K562 (cell line): ENCODE results near the gene ADGRB3.

ENCODE experiments used
- EP300 ChIP-seq: IDR thresholded peaks from 2 replicates; pipeline ENCODE4 v1.6.1; 2012; ENCODE audit warnings: low read length, improper control_type of control experiment
- TF ChIP-seq, protein P1 (sequence below): fragments of 450-650 bp; conservative IDR thresholded peaks from 2 replicates; pipeline ENCODE4 v1.6.1; 2016; ENCODE audit warnings: missing genetic modification characterization, low read depth, mild to moderate bottlenecking, control low read depth, missing compliant biosample characterization

GRCh38 chr6:68732423-68732822 is 97.3 kb downstream of the ADGRB3 start:
- no peak for TF ChIP-seq EP300
- TF ChIP-seq, protein P1, sequence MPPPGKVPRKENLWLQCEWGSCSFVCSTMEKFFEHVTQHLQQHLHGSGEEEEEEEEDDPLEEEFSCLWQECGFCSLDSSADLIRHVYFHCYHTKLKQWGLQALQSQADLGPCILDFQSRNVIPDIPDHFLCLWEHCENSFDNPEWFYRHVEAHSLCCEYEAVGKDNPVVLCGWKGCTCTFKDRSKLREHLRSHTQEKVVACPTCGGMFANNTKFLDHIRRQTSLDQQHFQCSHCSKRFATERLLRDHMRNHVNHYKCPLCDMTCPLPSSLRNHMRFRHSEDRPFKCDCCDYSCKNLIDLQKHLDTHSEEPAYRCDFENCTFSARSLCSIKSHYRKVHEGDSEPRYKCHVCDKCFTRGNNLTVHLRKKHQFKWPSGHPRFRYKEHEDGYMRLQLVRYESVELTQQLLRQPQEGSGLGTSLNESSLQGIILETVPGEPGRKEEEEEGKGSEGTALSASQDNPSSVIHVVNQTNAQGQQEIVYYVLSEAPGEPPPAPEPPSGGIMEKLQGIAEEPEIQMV (tag): no peak
